NB4 (cell line): ENCODE results near the gene GGNBP2.

ENCODE experiments used
- CTCF ChIP-seq: IDR thresholded peaks from one replicate; pipeline ENCODE4 v1.5.1; 2012; ENCODE audit warnings: low read depth, low read length
- MAX ChIP-seq: IDR thresholded peaks from 2 replicates; pipeline ENCODE4 v1.6.1; 2011; ENCODE audit warnings: low read depth, low read length
- POLR2A ChIP-seq: IDR thresholded peaks from 2 replicates; pipeline ENCODE4 v1.6.1; 2011; ENCODE audit warnings: mild to moderate bottlenecking; ENCODE audit not compliant: insufficient read length; ENCODE audit errors: extremely low read depth

DNA sequence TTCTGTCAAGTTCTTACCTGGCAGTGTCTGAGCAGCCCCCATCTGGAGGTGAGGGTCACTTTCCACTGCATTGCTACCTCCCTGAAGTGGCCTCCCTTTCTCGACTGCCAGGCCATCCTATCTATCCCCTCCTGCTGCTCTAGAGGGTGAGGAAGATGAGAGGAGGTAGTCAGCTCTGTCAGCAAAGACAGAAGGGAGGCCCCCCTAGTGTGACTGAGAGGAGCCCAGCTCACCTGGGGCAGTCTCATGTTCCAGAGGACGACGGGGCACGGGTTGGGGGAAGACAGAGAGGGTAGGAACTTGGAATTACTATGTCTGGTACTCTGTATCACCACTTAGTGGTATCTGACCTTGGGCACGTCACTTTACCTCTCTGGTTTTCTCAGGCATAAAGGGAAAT, 32.1 kb upstream of the GGNBP2 start:
- TF ChIP-seq CTCF (no peak), POLR2A (no peak), MAX (no peak)
